K562 (cell line): Measurements from ENCODE around the gene LY6G5B. TPM values are rescaled to one million over a fixed set of nuclear protein-coding genes. Genes with fewer than 3 reads are reported as not detected.

ENCODE experiments used
- BRF1 ChIP-seq: IDR thresholded peaks from 3 replicates; pipeline ENCODE4 v1.6.1; 2011; ENCODE audit warnings: borderline replicate concordance, mild to moderate bottlenecking; ENCODE audit not compliant: insufficient read length; ENCODE audit errors: extremely low read depth
- CBFB ChIP-seq: sonication (generic); formaldehyde crosslinking; IDR thresholded peaks from 2 replicates; pipeline ENCODE4 v1.4.0; 2020; ENCODE audit warnings: mild to moderate bottlenecking, missing genetic modification reagents
- FOS ChIP-seq: IDR thresholded peaks from 3 replicates; pipeline ENCODE4 v1.6.1; 2011; ENCODE audit not compliant: insufficient read length; ENCODE audit errors: extremely low read depth
- KHSRP ChIP-seq: fragments of 450-650 bp; IDR thresholded peaks from 2 replicates; pipeline ENCODE4 v1.6.1; 2017
- TAF9B ChIP-seq: fragments of 450-650 bp; IDR thresholded peaks from 2 replicates; pipeline ENCODE4 v1.6.1; 2018; ENCODE audit warnings: mild to moderate bottlenecking; ENCODE audit not compliant: partially characterized antibody
- ZBTB17 ChIP-seq: fragments of 450-650 bp; formaldehyde crosslinking; IDR thresholded peaks from 2 replicates; pipeline ENCODE4 v1.4.0; 2020; ENCODE audit warnings: mild to moderate bottlenecking
- ZNF121 ChIP-seq: sonication (generic); formaldehyde crosslinking; conservative IDR thresholded peaks from 2 replicates; pipeline ENCODE4 v1.8.0; 2022; ENCODE audit warnings: missing genetic modification reagents
- ZNF175 ChIP-seq: fragments of 200-800 bp; sonication (Bioruptor generic); IDR thresholded peaks from 2 replicates; pipeline ENCODE4 v1.6.1; 2016; ENCODE audit warnings: low read depth, mild to moderate bottlenecking, missing genetic modification characterization, missing compliant biosample characterization
- ZNF696 ChIP-seq: fragments of 250-450 bp; sonication (Bioruptor Pico); conservative IDR thresholded peaks from 2 replicates; pipeline ENCODE4 v1.4.0; 2020; ENCODE audit warnings: mild to moderate bottlenecking, moderate library complexity
- polyA plus RNA-seq, 8 experiments: library from polyadenylated mRNA; depleted of rRNA in 4 of 8; stranded (reverse) in 5 of 8; unstranded in 3 of 8; fragments of >200 nt; fragmentation: Nextera tagmentation in 2 of 8; fragmentation: Illumina TruSeq in 1 of 8; extraction: Ambion mirVana in 2 of 8; extraction: Trizol in 1 of 8; gene quantifications; 2 replicates each; pipeline versions ENCODE4 v1.2.1 to v1.2.3, GENCODE V29; 2011 to 2014; ENCODE audit warnings: inconsistent platforms in 1 of 8, missing spikeins in 1 of 8
- total RNA-seq, 7 experiments: library from RNA; depleted of rRNA in 6 of 7; stranded (reverse); fragments of >200 nt in 6 of 7; fragmentation: Illumina TruSeq in 2 of 7; extraction: Trizol in 2 of 7; gene quantifications; 2 replicates each; pipeline versions ENCODE4 v1.2.1 to v1.2.3, GENCODE V29; 2011 to 2021; ENCODE audit warnings: low replicate concordance in 1 of 7
- TF ChIP-seq, protein P1 (sequence below): sonication (generic); formaldehyde crosslinking; IDR thresholded peaks from 2 replicates; pipeline ENCODE4 v1.4.0; 2020; ENCODE audit warnings: mild to moderate bottlenecking, missing genetic modification reagents
- TF ChIP-seq, protein P2 (sequence below): fragments of 250-450 bp; sonication (Bioruptor Pico); IDR thresholded peaks from 2 replicates; pipeline ENCODE4 v1.4.0; 2020; ENCODE audit warnings: borderline replicate concordance
- TF ChIP-seq, protein P3 (sequence below), 2 experiments: IDR thresholded peaks; 2 replicates each; pipeline ENCODE4 v1.6.1; 2011; ENCODE audit warnings: borderline replicate concordance in 1 of 2, control low read depth in 1 of 2, low read depth in 1 of 2, low read length in 1 of 2, mild to moderate bottlenecking in 1 of 2, mixed read lengths in 1 of 2, moderate library complexity in 1 of 2; ENCODE audit not compliant: insufficient read depth in 1 of 2, insufficient read length in 1 of 2, poor library complexity in 1 of 2, severe bottlenecking in 1 of 2; ENCODE audit errors: extremely low read depth in 1 of 2
- TF ChIP-seq, protein P4 (sequence below): fragments of 250-450 bp; sonication (Bioruptor Pico); IDR thresholded peaks from 2 replicates; pipeline ENCODE4 v1.5.0; 2021; ENCODE audit warnings: mild to moderate bottlenecking, moderate library complexity
- TF ChIP-seq, protein P5 (sequence below): fragments of 250-450 bp; sonication (Bioruptor Pico); IDR thresholded peaks from 2 replicates; pipeline ENCODE4 v1.4.0; 2020; ENCODE audit warnings: mild to moderate bottlenecking, moderate library complexity, borderline replicate concordance

The LY6G5B gene
- total and polyA plus RNA-seq, 9 of the 15 experiments (the other 6 are each of a cell fraction or from before 2014, with no cell fraction given) = 6.0 to 27.0 (median 7.5) TPM

DNA sequence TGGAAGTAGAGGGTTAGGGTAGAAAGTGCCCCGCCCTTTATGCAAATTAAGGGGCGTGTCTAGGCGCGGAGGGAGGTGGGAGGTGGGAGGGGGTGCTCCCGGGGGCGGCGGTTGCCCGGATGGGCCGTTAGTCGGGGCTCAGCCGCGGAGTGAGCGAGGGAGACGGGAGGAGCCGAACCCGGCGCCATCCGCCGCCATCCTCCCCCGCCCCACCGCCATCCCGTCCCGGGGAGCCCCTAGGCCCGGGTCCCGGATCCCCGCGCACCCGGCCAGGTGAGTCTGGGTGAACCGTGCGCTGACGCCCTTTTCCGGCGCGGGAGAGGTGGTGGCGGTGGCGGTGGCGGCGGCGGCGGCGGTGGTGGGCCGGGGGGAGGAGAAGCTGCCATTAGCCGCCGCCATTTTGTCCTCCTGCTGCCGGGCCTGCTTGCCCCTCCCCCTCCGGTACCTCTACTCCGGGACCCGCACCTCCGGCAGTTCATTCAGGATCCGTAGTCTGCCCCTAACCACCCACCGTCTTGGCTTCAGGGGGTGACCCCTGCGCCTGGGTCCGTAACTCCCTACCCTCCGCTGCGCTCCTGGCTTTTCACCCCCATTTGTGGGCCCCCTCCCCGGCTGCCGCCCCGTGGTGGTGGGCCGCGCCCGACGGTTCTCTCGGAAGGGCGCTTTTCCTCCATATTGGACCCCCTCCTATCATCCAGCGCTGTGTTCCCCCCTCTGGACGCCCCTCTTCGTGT is 49.0 kb upstream of the LY6G5B start, which contains the start of gene PRRC2A (continued):
- TF ChIP-seq, protein P1, sequence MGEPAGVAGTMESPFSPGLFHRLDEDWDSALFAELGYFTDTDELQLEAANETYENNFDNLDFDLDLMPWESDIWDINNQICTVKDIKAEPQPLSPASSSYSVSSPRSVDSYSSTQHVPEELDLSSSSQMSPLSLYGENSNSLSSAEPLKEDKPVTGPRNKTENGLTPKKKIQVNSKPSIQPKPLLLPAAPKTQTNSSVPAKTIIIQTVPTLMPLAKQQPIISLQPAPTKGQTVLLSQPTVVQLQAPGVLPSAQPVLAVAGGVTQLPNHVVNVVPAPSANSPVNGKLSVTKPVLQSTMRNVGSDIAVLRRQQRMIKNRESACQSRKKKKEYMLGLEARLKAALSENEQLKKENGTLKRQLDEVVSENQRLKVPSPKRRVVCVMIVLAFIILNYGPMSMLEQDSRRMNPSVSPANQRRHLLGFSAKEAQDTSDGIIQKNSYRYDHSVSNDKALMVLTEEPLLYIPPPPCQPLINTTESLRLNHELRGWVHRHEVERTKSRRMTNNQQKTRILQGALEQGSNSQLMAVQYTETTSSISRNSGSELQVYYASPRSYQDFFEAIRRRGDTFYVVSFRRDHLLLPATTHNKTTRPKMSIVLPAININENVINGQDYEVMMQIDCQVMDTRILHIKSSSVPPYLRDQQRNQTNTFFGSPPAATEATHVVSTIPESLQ = no peak
- TF ChIP-seq, protein P2, sequence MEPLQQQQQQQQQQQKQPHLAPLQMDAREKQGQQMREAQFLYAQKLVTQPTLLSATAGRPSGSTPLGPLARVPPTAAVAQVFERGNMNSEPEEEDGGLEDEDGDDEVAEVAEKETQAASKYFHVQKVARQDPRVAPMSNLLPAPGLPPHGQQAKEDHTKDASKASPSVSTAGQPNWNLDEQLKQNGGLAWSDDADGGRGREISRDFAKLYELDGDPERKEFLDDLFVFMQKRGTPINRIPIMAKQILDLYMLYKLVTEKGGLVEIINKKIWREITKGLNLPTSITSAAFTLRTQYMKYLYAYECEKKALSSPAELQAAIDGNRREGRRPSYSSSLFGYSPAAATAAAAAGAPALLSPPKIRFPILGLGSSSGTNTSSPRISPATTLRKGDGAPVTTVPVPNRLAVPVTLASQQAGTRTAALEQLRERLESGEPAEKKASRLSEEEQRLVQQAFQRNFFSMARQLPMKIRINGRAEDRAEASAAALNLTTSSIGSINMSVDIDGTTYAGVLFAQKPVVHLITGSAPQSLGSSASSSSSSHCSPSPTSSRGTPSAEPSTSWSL (CRISPR knock-in tag) = no peak
- no peak for TF ChIP-seq KHSRP
- TF ChIP-seq ZBTB17 (CRISPR knock-in tag) = peak; percentile 67; the same call in 1 of the 2 replicates
- TF ChIP-seq CBFB = no peak
- TF ChIP-seq, protein P3, sequence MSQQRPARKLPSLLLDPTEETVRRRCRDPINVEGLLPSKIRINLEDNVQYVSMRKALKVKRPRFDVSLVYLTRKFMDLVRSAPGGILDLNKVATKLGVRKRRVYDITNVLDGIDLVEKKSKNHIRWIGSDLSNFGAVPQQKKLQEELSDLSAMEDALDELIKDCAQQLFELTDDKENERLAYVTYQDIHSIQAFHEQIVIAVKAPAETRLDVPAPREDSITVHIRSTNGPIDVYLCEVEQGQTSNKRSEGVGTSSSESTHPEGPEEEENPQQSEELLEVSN (IDR thresholded peaks at IDR 0.05; ENCODE audit: borderline replicate concordance in 1 of 2, extremely low read depth in 1 of 2, insufficient read depth in 1 of 2, insufficient read length in 1 of 2, low read depth in 1 of 2, low read length in 1 of 2, poor library complexity in 1 of 2, severe bottlenecking in 1 of 2) = no peak
- TF ChIP-seq ZNF696 (CRISPR knock-in tag) = no peak
- TF ChIP-seq FOS = no peak
- peak; percentile 86 for TF ChIP-seq ZNF175 (CRISPR knock-in tag)
- TF ChIP-seq ZNF121 (CRISPR knock-in tag) = no peak
- peak; percentile 100 for TF ChIP-seq TAF9B
- TF ChIP-seq, protein P4, sequence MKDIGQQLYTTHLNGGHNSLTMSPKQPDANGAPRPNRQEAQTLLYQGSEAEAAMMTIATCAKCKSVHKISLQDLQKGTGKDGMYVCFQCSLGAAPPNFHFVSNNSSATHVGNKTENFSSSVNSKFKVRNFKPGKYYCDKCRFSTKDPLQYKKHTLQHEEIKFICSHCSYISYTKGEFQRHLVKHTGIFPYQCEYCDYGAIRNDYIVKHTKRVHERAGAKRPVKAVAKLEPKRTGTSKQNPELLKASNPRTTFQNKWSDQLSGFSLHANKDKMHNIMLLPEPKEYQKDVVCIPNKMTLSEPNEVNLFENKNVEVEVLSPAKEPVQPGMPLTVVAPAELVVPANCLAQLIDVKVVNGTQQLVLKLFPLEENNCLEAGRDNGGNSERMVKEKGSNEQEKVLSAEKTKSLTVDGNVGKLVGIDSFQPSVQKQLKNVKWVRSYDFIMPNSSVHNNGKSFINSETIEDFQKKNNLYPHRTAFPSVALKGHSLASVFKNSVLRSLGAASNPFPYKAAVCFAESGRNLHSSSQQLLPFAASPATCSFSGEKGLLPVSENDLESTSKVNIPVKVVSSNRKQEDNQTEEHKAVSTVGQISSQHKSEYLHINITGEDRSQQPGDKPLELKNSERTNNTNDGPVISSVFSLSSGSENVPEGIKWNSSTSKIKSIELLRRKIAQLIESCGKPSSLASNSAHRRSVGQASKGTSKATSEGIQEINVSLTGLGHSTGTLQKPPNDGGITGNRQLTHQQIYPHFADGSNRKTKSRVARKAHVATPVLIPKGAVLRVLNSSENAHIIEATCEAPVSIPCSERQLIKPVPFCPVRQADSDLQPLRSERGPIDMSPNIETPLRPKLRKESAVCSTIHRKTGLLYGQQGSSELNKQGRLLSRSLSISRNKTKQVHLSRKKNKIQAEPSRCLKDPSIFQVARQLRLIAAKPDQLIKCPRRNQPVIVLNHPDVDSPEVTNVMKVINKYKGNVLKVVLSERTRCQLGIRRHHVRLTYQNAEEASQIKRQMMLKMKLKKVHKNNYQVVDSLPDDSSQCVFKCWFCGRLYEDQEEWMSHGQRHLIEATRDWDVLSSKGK (CRISPR knock-in tag) = no peak
- TF ChIP-seq, protein P5, sequence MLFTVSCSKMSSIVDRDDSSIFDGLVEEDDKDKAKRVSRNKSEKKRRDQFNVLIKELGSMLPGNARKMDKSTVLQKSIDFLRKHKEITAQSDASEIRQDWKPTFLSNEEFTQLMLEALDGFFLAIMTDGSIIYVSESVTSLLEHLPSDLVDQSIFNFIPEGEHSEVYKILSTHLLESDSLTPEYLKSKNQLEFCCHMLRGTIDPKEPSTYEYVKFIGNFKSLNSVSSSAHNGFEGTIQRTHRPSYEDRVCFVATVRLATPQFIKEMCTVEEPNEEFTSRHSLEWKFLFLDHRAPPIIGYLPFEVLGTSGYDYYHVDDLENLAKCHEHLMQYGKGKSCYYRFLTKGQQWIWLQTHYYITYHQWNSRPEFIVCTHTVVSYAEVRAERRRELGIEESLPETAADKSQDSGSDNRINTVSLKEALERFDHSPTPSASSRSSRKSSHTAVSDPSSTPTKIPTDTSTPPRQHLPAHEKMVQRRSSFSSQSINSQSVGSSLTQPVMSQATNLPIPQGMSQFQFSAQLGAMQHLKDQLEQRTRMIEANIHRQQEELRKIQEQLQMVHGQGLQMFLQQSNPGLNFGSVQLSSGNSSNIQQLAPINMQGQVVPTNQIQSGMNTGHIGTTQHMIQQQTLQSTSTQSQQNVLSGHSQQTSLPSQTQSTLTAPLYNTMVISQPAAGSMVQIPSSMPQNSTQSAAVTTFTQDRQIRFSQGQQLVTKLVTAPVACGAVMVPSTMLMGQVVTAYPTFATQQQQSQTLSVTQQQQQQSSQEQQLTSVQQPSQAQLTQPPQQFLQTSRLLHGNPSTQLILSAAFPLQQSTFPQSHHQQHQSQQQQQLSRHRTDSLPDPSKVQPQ (CRISPR knock-in tag) = no peak
- TF ChIP-seq BRF1 = no peak
